Gastroesophageal sphincter (tissue), 4 donors: ENCODE results near the gene GPBAR1. TPM values are rescaled to one million over a fixed set of nuclear protein-coding genes. Genes with fewer than 3 reads are reported as not detected.

Source experiments
- ATAC-seq: fragments of 150-250 bp; one replicate; pipeline ENCODE4 v1.9.1; 2016; ENCODE audit warnings: mild to moderate bottlenecking, moderate library complexity
- H3K27ac ChIP-seq, 4 donors: fragments of 200-600 bp; sonication (generic) in 3 of 4; 1 replicate in 3 of 4; 2 replicates in 1 of 4; pipeline ENCODE4 v1.5.1; 2016 to 2019
- H3K27me3 ChIP-seq: fragments of 200-600 bp; sonication (generic); one replicate; pipeline ENCODE4 v1.5.1; 2019
- H3K36me3 ChIP-seq, 2 donors: fragments of 200-600 bp; sonication (generic); one replicate each; pipeline ENCODE4 v1.5.1; 2019; ENCODE audit warnings: control low read depth in 1 of 2
- H3K4me1 ChIP-seq, 3 donors: fragments of 200-600 bp; sonication (generic); 1 replicate in 2 of 3; 2 replicates in 1 of 3; pipeline ENCODE4 v1.5.1; 2016 to 2019; ENCODE audit warnings: control low read depth in 2 of 3
- H3K4me3 ChIP-seq, 2 donors: fragments of 200-600 bp; sonication (generic); one replicate each; pipeline ENCODE4 v1.5.1; 2019; ENCODE audit warnings: mild to moderate bottlenecking in 1 of 2, moderate library complexity in 1 of 2
- H3K9me3 ChIP-seq, 3 donors: fragments of 200-600 bp; sonication (generic); one replicate each; pipeline ENCODE4 v1.5.1; 2017 to 2019; ENCODE audit warnings: control low read depth in 2 of 3
- CTCF ChIP-seq, 4 experiments: fragments of 200-600 bp in 2 of 4; fragments of 450-650 bp in 2 of 4; sonication (generic) in 1 of 4; IDR thresholded peaks; one replicate each; pipeline ENCODE4 v1.5.1; 2017 to 2019; ENCODE audit warnings: antibody characterized with exemption in 4 of 4, mild to moderate bottlenecking in 2 of 4, moderate library complexity in 2 of 4
- EP300 ChIP-seq: sonication (generic); formaldehyde crosslinking; IDR thresholded peaks from one replicate; pipeline ENCODE4 v1.6.1; 2017; ENCODE audit warnings: antibody characterized with exemption, mild to moderate bottlenecking
- POLR2A ChIP-seq, 2 donors: fragments of 450-650 bp; IDR thresholded peaks; one replicate each; pipeline ENCODE4 v1.6.1; 2017; ENCODE audit warnings: antibody characterized with exemption in 2 of 2, mild to moderate bottlenecking in 2 of 2, moderate library complexity in 1 of 2
- POLR2AphosphoS5 ChIP-seq: sonication (generic); formaldehyde crosslinking; IDR thresholded peaks from one replicate; pipeline ENCODE4 v1.6.1; 2017; ENCODE audit warnings: antibody characterized with exemption
- WGBS, 2 donors: methylation state at CpG; one replicate each; pipeline ENCODE4 v1.1.5; 2018; ENCODE audit warnings: low coverage in 1 of 2; 5-methylcytosine and 5-hydroxymethylcytosine counted together
- total RNA-seq, 4 donors: library from RNA; depleted of rRNA; stranded (reverse); fragments of >200 nt; gene quantifications; one replicate each; pipeline ENCODE4 v1.1.0, GENCODE V29; 2016

GPBAR1 gene
- 1 to 10 TPM in 2 of 4 donors, under 1 TPM in 2; 0.31 to 4.0 (median 1.4) TPM for total RNA-seq

GRCh38 chr2:218260742-218261422, at the start of gene GPBAR1:
Gene GPBAR1, plus strand, starts transcription at chr2:218261015. Its CDS starts 1,710 bp downstream, at chr2:218262725.
- H3K27me3 ChIP-seq, result no peaks in the 10 kb centered on the region
- ATAC-seq, result no peak
- H3K4me1 ChIP-seq, result peaks cover 0 to 62% (median 45%) of the 10 kb centered on the region in 3 donors
- peak within 1 kb of the TSS in 3 of 4 donors; percentile 82 to 86 (median 86) for H3K27ac ChIP-seq
- no peaks in the 10 kb centered on the region for H3K9me3 ChIP-seq
- peaks cover 0 to 46% of the 10 kb centered on the region in 2 donors for H3K36me3 ChIP-seq
- 63% methylated on average over 2 of the region's 10 CpGs; no CpG with 5 or more reads in 1 of the 2 donors for WGBS, 2 donors
- H3K4me3 ChIP-seq, result no peak within 1 kb of the TSS
- TF ChIP-seq EP300 (no peak), POLR2A (IDR thresholded peaks at IDR 0.05) (no peak)

GRCh38 chr2:218214116-218214515, 46.7 kb upstream of the GPBAR1 start:
- TF ChIP-seq POLR2A (IDR thresholded peaks at IDR 0.05) (no peak), CTCF (IDR thresholded peaks at IDR 0.05) (no peak), POLR2AphosphoS5 (no peak), EP300 (no peak)
- no peaks in the 10 kb centered on the region for H3K36me3 ChIP-seq
- peaks cover 9 to 22% (median 12%) of the 10 kb centered on the region in 3 donors for H3K4me1 ChIP-seq
- H3K9me3 ChIP-seq, result no peaks in the 10 kb centered on the region
- H3K4me3 ChIP-seq, result no peak overlapping the region
- ATAC-seq, result no peak
- H3K27ac ChIP-seq, result no peak overlapping the region
- no peaks in the 10 kb centered on the region for H3K27me3 ChIP-seq
- 77 to 91% methylated on average over 1 of the region's 1 CpG for WGBS, 2 donors

- H3K9me3 ChIP-seq, result no peaks in the 10 kb centered on the region
- 27% methylated on average over 9 of the region's 9 CpGs for WGBS, 2 donors
- H3K36me3 ChIP-seq, result no peaks in the 10 kb centered on the region
- ATAC-seq, result no peak
- peak overlapping the region; percentile 72 to 94 for H3K4me3 ChIP-seq
- peaks cover 12 to 44% (median 30%) of the 10 kb centered on the region in 3 donors for H3K4me1 ChIP-seq
- H3K27me3 ChIP-seq, result no peaks in the 10 kb centered on the region
- no peak for TF ChIP-seq EP300
- TF ChIP-seq POLR2AphosphoS5, result no peak
- TF ChIP-seq CTCF (IDR thresholded peaks at IDR 0.05), result no peak
- peak overlapping the region; percentile 90 to 96 (median 93) for H3K27ac ChIP-seq
Observed at GRCh38 chr2:218216336-218216673, 44.5 kb upstream of the GPBAR1 start.

- H3K36me3 ChIP-seq, result no peaks in the 10 kb centered on the region
Observed at GRCh38 chr2:218216674-218217359, 44.0 kb upstream of the GPBAR1 start, which contains the start of gene ARPC2. Gene ARPC2, plus strand, starts transcription at chr2:218217189. Its CDS starts 282 bp downstream, at chr2:218217471.

More at GRCh38 chr2:218216674-218217359, 44.0 kb upstream of the GPBAR1 start, which contains the start of gene ARPC2:
- peak; percentile 97 for ATAC-seq
- peaks cover 12 to 49% (median 31%) of the 10 kb centered on the region in 3 donors for H3K4me1 ChIP-seq
- TF ChIP-seq POLR2A (IDR thresholded peaks at IDR 0.05) (peak; percentile 87 to 91), POLR2AphosphoS5 (peak; percentile 95), EP300 (no peak), CTCF (IDR thresholded peaks at IDR 0.05) (peak in 3 of 4 experiments; percentile 28 to 63 (median 60))
- no peaks in the 10 kb centered on the region for H3K27me3 ChIP-seq
- 0% methylated on average over 6 of the region's 60 CpGs; no CpG with 5 or more reads in 1 of the 2 donors for WGBS, 2 donors
- H3K4me3 ChIP-seq, result peak within 1 kb of the TSS; percentile 72 to 94
- H3K27ac ChIP-seq, result peak within 1 kb of the TSS; percentile 90 to 96 (median 93)
- no peaks in the 10 kb centered on the region for H3K9me3 ChIP-seq
